CD1c-positive myeloid dendritic cell (primary cell): ENCODE data around the gene FHIT.
"Not testable (repeated sequence)": the region's sequence is repeated elsewhere in the genome, so short reads cannot be mapped to it uniquely, and the experiment has no call there.

Experiments
- DNase-seq: peaks from one replicate; pipeline ENCODE4 v3.0.0-alpha.2; 2016; ENCODE audit errors: extremely low spot score

Gene FHIT

DNA sequence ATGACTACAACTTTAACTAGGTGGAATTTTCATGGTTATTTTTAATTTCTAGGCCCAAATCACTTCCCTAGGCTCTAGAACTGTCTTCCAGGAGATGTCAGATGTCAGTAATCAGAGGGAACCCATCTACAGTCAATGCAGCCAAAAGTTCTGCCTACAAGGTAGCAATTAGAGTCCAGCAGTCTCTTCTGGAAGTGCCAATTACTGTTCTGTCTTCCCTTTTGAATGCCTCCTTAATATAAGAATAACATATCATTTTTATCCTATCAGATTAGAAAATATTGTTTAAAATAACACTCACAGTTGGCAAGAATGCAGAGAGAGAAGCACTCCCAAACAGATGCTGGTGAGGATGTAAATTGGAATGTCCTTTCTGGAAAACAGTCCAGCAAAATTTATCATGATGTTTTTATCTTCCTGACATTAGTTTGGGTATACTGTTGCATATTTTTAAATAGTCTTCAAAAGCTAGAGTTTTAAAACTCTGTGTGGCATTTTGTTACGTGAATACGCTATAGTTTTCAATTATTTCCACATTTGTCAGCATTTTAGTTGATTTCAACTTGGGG is 543.7 kb downstream of the FHIT start:
- DNase-seq, result no peak

GRCh38 chr3:60703956-60704736 is 547.1 kb downstream of the FHIT start:
- DNase-seq, result no peak

- no peak for DNase-seq
Measured at GRCh38 chr3:60703008-60703407, 548.2 kb downstream of the FHIT start.

DNA sequence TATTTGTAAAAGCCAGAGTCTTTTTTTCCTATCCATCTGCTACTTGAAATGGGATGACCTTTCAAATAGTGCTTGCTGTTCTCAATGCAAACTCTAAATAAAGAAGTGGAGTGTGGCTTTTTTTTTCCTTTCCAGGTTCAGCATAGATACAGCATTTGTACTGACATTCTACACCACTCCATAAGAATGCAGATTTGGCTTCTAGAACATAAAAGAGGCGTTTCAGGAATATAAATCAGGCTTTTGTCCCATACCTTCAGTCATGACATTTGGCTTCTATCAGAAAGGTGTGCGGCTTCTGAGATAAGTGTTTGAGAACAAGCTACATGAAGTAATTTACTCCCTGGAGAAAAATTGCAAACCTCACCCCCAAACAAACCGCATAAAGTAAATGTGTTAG is 553.1 kb downstream of the FHIT start:
- no peak for DNase-seq

DNA sequence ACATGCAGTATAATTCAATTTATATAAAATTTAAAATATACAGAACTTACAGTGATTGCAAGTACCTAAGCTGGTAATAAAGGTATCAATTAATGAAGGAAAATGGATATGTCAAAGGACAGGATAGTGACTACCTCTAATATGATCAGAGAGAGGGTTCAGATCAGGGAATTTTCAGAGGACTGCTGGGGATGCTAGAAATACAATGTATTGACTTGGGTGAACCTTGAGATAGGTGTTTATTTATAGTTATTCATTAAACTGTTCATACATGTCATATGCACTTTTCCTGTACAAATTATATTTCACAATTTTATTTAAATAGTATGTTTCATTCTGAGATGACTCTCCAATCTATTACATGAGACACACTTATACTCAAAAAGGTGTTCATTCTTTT is 554.1 kb downstream of the FHIT start:
- DNase-seq, result no peak

- no peak for DNase-seq
Measured at GRCh38 chr3:60696428-60697125, 554.7 kb downstream of the FHIT start.

GRCh38 chr3:60675424-60675823 is 575.8 kb downstream of the FHIT start:
- no peak for DNase-seq

- no peak for DNase-seq
Measured at GRCh38 chr3:60674870-60675269, 576.4 kb downstream of the FHIT start.

DNA sequence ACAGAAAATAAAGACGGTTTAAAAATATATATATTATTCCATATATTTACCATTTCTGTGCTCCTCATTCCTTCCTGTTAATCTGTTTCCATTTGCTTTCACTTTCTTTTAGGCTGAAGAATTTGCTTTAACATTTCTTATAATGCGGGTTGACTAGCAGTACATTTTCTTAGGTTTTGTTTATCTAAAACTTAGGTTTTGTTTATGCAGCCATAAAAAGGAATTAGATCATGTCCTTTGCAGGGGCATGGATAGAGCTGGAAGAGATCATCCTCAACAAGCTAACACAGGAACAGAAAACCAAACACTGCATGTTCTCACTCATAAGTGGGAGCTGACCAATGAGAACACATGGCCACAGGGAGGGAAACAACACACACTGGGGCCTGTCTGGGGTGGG is 578.1 kb downstream of the FHIT start:
- no peak for DNase-seq

- not testable (repeated sequence) for DNase-seq
Measured at GRCh38 chr3:60672337-60672736, 578.9 kb downstream of the FHIT start.

DNA sequence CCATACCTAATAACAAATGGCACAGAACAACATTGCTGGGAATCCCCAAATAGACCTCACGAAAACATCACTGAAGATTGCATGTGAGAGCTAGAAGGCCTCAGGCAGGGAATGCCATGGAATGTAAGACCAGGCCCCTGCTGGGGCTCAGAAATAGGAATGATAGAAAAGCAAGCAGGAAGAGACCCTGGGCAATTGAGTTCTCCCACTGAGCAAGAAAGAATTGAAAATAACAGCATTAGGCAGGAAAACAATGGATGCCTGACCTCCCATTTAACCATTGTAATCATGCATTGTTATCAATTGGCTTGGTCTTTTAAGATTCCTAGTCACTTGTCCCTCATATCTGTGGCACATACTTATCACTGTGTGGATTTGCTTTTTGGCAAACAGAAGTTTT is 581.6 kb downstream of the FHIT start:
- no peak for DNase-seq

DNA sequence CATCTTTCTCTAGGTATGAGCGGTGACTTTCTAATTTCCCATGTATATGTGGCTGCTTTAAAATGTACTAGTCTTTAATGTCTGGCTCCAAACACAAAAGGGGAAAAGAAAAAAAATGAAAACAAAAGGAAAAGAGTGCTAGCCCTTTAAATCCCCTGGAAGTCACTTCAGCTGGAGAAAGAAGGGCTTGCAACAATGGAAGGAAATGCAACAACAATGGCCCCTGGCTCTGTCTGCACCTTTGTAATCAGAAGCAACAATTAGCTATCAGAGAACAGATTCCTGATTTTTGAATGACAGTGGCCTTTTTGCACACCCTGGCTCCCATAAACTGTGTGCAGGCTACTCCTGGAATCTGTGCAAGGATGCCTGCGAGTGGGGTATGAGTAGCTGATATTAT is 591.2 kb downstream of the FHIT start:
- no peak for DNase-seq

GRCh38 chr3:60659098-60659497 is 592.2 kb downstream of the FHIT start:
- DNase-seq, result no peak

DNA sequence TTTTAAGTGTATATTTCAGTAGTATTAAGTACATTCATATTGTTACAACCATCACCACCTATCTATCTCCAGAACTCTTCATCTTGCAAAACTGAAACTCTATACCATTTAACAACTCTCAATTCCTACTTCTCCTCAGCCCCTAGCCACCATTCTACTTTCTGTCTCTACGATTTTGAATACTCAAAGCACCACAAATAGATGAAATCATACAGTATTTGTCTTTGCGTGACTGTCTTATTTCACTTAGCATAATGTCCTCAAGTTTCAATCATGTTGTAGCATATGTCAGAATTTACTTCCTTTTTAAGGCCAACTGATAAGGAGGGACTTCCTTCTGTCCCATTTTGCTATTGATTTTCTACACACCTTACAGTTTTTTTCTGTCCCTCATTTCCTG is 593.3 kb downstream of the FHIT start:
- DNase-seq, result no peak

DNA sequence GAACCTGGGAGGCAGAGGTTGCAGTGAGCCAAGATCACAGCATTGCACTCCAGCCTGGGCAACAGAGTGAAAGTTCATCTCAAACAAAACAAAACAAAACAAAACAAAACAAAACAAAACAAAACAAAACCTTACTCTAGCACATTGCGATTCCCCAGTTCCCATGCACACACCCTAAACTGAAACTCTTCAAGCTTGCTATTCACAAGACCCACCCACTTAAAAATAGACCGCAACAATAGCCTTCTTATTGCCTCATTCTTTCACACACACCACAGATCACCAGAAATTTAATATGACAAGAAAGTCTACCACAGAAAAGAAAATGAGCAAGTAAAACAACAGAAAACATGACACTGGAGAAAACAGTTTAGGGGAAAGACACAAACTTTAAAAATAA is 598.4 kb downstream of the FHIT start:
- DNase-seq, result no peak

DNA sequence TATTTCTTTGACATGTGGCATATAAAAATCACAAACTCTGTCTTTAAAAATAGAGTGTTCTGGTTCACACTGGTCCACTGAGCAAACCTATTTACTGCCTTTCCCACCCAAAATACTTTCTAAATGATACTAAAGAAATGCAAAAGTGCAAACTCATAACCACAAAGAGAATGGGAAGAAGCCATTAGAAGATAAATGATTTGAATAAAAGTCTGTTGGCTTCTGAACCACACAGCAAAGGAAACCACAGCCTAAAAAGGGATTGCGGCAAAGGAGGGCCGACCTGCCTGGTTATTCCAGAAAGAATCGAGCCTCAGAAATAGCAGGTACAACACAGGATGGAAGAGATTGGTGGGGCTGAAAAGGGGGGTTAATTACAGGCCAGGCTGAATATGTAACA is 599.5 kb downstream of the FHIT start:
- DNase-seq, result no peak

DNA sequence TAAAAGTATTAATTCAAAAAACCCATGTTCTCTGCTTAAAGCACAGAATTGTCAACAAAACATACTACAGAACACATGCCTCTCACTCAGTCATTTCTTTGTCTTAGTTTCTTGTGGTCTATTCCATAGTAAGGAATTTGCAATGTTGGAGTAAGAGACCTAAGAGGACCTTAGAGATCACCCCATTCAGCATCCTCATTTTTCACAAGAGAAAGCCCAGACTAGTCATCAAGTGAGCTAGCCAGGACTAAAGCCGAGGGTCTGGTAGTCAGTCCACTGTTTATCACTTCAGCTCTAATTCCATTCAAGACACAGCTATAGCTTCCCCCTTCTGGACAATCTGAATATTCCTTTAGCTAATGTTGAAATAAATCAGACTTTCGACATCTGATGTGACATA is 601.1 kb downstream of the FHIT start:
- DNase-seq, result no peak

DNA sequence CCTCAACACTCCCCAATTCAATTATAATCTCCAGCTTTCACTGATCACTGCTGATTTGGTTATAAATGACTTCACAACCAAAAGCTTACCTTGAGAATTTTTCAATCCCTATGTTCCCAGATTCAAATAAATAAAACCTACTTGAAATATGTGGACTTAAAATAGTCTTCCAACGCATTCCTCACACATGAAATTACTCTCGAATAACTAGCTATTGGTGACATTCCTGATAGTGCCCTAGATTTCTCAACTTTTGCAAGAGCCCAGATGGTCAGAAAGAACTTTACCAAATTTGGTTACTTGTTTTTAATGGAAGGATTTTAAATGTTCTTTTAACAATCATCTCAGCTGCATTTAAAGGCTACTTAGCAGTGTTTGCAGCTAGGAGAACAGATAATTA is 605.5 kb downstream of the FHIT start:
- no peak for DNase-seq

DNA sequence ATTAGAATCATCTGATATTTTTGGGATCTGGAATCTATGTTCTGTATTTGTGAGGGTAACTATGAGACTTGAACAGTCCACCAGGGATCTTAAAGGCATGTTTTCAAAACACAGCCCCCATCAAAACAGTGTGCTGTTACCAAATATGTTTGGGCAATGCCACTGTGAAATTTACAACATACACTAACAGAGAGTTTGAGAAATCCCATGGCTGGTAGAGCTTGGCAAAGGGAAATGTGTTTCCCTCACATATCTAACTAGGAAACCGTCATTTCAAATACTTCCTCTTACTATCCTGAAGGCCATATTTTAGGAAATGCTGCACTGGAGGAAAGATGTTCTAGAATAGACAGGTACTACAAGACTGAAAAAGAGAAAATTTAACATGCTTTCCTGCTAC is 607.4 kb downstream of the FHIT start:
- DNase-seq, result no peak

- DNase-seq, result no peak
Measured at GRCh38 chr3:60641354-60641753, 609.9 kb downstream of the FHIT start.

DNA sequence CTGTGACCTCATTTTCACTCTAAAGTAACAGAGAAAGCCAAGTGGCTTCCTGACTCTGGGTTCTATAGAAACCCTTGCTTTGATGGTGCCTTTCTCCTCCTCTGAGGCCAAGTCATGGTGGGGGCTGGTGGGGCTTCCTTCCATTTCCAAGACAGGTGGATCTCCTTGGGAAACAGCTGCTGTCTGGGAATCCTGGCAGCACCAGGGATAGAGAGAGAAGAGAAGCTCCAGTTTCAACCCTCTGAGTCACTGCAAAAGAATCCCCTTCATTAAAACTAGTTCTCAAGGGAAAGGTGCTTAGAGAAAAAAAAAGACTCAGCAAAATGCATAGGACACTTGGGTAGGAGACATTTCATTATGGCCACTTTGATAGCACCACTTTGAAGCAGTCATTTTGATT is 614.4 kb downstream of the FHIT start:
- DNase-seq, result no peak

GRCh38 chr3:60633644-60634043 is 617.6 kb downstream of the FHIT start:
- DNase-seq, result no peak

- DNase-seq, result no peak
Measured at GRCh38 chr3:60631509-60631908, 619.7 kb downstream of the FHIT start.
